GM19463 (cell line): Measurements from ENCODE around the gene SMURF2.
"Not testable (repeated sequence)": the region's sequence is repeated elsewhere in the genome, so short reads cannot be mapped to it uniquely, and the experiment has no call there.

Experiments
- ATAC-seq: cut with Tn5 transposase; IDR thresholded peaks from one replicate; pipeline ENCODE4 v1.9.1; 2021; ENCODE audit warnings: mild to moderate bottlenecking, moderate library complexity; ENCODE audit not compliant: unreplicated experiment

SMURF2 gene

GRCh38 chr17:64599187-64599676, 62.9 kb downstream of the SMURF2 start:
- ATAC-seq: peak; percentile 76

GRCh38 chr17:64598672-64599071, 63.4 kb downstream of the SMURF2 start:
- ATAC-seq: no peak

GRCh38 chr17:64596988-64597387, 65.1 kb downstream of the SMURF2 start:
- ATAC-seq: no peak

- no peak for ATAC-seq
Observed at GRCh38 chr17:64596439-64596838, 65.7 kb downstream of the SMURF2 start.

GRCh38 chr17:64591944-64592343, 70.2 kb downstream of the SMURF2 start:
- ATAC-seq: no peak

- ATAC-seq: no peak
Observed at GRCh38 chr17:64585146-64585545, 77.0 kb downstream of the SMURF2 start.

GRCh38 chr17:64583038-64583437, 79.1 kb downstream of the SMURF2 start:
- ATAC-seq: no peak

GRCh38 chr17:64580384-64581315, 81.5 kb downstream of the SMURF2 start:
- no peak for ATAC-seq

GRCh38 chr17:64579917-64580316, 82.2 kb downstream of the SMURF2 start:
- ATAC-seq: no peak

GRCh38 chr17:64577025-64577424, 85.1 kb downstream of the SMURF2 start:
- ATAC-seq: not testable (repeated sequence)

- no peak for ATAC-seq
Observed at GRCh38 chr17:64575431-64575830, 86.7 kb downstream of the SMURF2 start.

GRCh38 chr17:64574646-64575045, 87.5 kb downstream of the SMURF2 start:
- no peak for ATAC-seq

GRCh38 chr17:64573214-64573613, 88.9 kb downstream of the SMURF2 start:
- ATAC-seq: no peak

- ATAC-seq: no peak
Observed at GRCh38 chr17:64572682-64573154, 89.4 kb downstream of the SMURF2 start.

- ATAC-seq: no peak
Observed at GRCh38 chr17:64571746-64572145, 90.4 kb downstream of the SMURF2 start.

GRCh38 chr17:64565563-64565962, 96.5 kb downstream of the SMURF2 start:
- no peak for ATAC-seq

GRCh38 chr17:64564098-64564497, 98.0 kb downstream of the SMURF2 start:
- ATAC-seq: no peak

- ATAC-seq: no peak
Observed at GRCh38 chr17:64555281-64555680, 106.8 kb downstream of the SMURF2 start.

GRCh38 chr17:64554028-64554637, 108.0 kb downstream of the SMURF2 start:
- no peak for ATAC-seq

GRCh38 chr17:64551461-64551860, 110.6 kb downstream of the SMURF2 start:
- ATAC-seq: no peak

GRCh38 chr17:64547319-64547718, 114.8 kb downstream of the SMURF2 start:
- no peak for ATAC-seq

- no peak for ATAC-seq
Observed at GRCh38 chr17:64546716-64547115, 115.4 kb downstream of the SMURF2 start.
